CD4-positive, alpha-beta T cell treated with Interleukin-1 beta for 1 hour (primary cell): ENCODE measurements around the gene PPTC7.
"Not testable (repeated sequence)": the region's sequence is repeated elsewhere in the genome, so short reads cannot be mapped to it uniquely, and the experiment has no call there.

Experiments
- DNase-seq, 2 donors: peaks; one replicate each; pipeline ENCODE4 v3.0.0-alpha.2; 2020 to 2022

The PPTC7 gene

GRCh38 chr12:110560946-110561345 is 22.2 kb downstream of the PPTC7 start:
- no peak for DNase-seq

DNA sequence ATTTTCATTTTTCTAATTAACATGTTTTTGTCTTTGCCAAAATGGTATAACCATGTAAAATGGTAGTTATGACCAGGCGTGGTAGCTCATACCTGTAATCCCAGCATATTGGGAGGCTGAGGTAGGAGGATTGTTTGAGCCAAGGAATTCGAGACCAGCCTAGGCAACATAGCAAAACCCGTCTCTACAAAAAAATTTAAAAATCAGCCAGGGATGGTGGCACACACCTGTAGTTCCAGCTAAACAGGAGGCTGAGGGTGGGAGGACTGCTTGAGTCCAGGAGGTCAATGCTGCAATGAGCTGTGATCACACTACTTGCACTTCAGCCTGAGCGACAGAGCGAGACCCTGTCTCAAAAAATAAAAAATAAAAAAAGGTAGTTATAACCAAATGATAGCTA is 23.1 kb downstream of the PPTC7 start:
- DNase-seq: no peak

DNA sequence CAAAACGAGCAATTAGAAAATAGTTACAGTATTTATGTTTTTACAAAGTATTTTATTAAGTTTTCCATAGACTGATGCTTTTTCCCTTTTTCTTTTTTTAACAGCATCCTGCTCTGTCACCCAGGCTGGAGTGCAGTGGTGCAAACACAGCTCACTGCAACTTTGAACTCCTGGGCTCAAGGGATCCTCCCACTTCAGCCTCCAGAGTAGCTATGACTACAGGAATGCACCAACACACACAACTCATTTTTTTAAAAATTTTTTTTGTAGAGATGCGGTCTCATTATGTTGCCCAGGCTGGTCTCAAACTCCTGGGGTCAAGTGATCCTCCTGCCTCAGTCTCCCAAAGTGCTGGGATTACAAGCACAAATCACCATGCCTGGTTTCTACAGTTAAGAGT is 24.2 kb downstream of the PPTC7 start:
- DNase-seq: not testable (repeated sequence)

- no peak for DNase-seq
Measured at GRCh38 chr12:110557300-110557699, 25.8 kb downstream of the PPTC7 start.

- no peak for DNase-seq
Measured at GRCh38 chr12:110556705-110557104, 26.4 kb downstream of the PPTC7 start.

GRCh38 chr12:110555577-110556406 is 27.3 kb downstream of the PPTC7 start:
- no peak for DNase-seq

GRCh38 chr12:110554184-110554583 is 28.9 kb downstream of the PPTC7 start:
- DNase-seq: no peak

DNA sequence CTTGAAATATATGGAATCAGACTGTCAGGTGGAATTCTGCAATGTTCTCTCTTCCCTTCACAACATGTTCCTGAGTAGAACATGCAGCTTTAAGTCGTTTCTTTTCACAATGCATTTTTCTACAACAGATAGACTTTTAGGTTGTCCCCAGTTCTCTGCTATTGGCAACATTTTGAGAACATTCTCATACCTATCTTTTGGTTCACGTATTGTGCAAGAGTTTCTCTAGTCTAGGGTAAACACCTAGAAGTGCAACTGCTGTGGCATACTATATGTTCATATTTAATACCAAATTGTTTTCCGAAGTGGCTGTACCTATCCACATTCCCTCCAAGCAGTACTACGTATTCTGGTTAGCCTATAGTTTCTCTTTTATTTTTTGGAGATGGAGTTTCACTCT is 32.1 kb downstream of the PPTC7 start:
- no peak for DNase-seq

GRCh38 chr12:110549716-110550115 is 33.4 kb downstream of the PPTC7 start:
- DNase-seq: no peak

DNA sequence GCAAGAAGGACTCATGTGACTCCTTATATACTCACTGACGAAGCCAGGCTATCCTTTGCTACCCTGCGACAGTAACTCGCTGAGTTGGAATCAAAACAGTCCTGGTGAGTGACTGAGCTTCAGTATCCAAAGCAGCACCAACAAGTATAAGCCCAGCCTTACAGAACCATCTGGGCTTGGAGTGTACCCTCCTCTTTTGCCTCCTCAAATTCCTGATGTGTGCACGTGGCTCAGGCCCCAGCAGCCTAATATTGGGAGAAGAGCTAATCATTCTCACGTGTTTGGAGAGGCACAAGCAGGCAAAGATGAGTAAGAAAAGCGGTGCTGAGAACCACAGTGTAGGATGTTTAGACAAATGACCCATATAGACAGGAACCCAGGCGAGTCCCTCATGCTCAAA is 34.4 kb downstream of the PPTC7 start:
- DNase-seq: no peak

- DNase-seq: no peak
Measured at GRCh38 chr12:110547090-110547489, 36.0 kb downstream of the PPTC7 start.

- no peak for DNase-seq
Measured at GRCh38 chr12:110546339-110546738, 36.8 kb downstream of the PPTC7 start.

DNA sequence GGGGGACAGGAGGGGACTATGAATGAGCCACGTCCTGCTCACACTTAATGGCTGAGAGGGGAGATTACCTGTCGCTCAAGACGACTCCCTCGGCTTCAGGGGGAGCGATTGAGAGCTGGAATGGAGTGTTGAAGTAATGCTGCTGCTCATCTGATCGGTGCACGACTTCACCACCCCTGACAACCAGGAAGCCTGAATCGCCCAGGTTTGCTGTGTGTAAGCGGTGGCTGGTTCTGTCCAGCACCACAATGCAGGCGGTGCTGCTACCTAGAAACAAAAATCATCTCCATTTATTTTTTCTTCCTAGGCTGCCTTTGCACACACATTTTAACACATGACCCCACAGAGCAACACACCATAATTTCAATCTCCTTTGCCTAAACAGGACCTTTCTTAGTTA is 37.3 kb downstream of the PPTC7 start:
- no peak for DNase-seq

GRCh38 chr12:110545259-110545658 is 37.9 kb downstream of the PPTC7 start:
- DNase-seq: peak in 1 of 2 donors; percentile 24

- DNase-seq: no peak
Measured at GRCh38 chr12:110543965-110544364, 39.2 kb downstream of the PPTC7 start.

GRCh38 chr12:110543252-110543959 is 39.7 kb downstream of the PPTC7 start:
- DNase-seq: no peak

DNA sequence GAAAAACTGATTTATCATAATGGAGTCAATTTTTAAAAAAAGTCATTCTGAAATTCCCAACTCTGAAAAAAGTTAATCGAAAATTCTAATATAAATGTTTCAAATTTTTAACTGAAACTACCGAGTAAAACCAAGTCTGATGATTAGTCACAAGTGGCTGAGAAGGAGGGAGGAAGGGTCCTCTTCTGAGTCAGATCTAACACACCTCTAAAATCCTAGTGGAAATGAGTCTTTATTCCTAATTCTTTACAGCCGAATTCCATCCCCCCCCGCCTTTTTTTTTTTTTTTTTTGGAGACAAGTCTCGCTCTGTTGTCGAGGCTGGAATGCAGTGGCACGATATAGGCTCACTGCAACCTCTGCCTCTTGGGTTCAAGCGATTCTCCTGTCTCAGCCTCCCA is 43.1 kb downstream of the PPTC7 start:
- DNase-seq: no peak

GRCh38 chr12:110538869-110539622 is 44.1 kb downstream of the PPTC7 start:
- DNase-seq: no peak

DNA sequence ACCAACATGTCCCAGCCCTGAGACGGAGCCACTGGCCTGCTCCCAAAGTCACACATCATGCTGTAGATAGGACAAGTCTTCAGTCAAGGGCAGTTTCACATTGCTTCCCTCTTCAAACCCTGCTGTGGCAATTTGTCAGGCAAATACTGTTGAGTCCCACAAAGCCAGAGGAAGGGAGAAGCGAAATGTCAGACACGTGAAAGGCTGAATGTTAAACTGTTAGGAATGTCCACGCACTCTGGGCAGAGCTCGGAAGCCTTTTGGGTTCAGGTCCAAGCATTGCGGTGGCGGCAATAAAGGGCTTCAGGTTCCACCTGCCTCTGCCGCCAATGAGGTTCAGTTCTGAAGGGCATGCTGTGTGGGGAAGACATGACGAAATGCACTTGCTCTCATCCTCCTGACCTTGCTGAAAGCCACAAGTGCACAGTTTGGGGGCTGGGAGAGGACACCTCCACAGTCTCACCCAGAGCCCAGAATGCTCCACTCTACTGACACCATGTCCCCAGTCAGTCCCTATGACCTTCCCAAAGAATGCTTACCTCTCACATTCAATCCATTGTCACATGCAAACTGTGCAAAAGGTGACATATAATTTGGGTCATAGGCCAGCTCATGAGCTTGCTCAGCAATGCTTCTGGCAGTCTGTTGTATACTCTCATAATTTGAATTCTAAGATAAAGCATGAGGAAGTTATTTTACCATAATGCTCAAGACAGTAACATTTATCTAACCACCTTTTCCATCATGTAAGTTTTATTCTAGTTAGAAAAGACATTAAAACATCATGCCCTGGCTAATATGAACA is 45.3 kb downstream of the PPTC7 start:
- no peak for DNase-seq

GRCh38 chr12:110536834-110537604 is 46.1 kb downstream of the PPTC7 start:
- no peak for DNase-seq

GRCh38 chr12:110534811-110535210 is 48.3 kb downstream of the PPTC7 start:
- DNase-seq: no peak

DNA sequence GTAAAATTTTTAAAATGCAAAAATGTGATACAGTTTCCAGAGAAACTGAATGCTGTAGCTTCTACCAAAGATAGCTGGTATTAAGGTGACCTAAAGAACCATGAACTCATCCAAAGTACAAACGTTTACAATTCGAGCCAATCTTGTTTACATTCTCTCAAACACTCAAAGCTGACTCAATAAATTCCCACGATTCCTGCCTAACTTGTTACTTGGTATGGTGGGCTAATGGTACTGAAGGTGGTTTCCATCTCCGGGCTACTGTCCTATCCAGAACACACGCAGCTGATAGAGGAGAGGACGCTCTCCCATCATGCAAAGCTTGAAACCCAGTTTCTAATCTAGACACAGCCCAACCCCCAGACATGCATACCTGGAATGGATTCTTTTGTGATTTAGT is 49.5 kb downstream of the PPTC7 start:
- DNase-seq: no peak
